Panc1 (cell line): ENCODE measurements around the gene CNKSR2. TPM values are rescaled to one million over a fixed set of nuclear protein-coding genes. Genes with fewer than 3 reads are reported as not detected.

Experiments used
- ATAC-seq: fragments of 200-7000 bp; cut with Tn5 transposase; 2 replicates; pipeline ENCODE4 v1.9.1; 2020; ENCODE audit warnings: mild to moderate bottlenecking, moderate library complexity
- BruUV-seq: library from RNA; stranded (reverse); fragments of 400-500 nt; replicated peaks from 2 replicates; lab custom pipeline; 2021; lab: Mats Ljungman, UMichigan
- CTCF ChIA-PET: fragments of 300-600 bp; sonication (Branson Sonifier 250); formaldehyde crosslinking; loops from one replicate; lab custom pipeline; 2022; ENCODE audit warnings: antibody characterized with exemption; lab: Charles Lee
- POLR2A ChIA-PET: fragments of 300-600 bp; sonication (Branson Sonifier 250); formaldehyde crosslinking; loops from one replicate; lab custom pipeline; 2022; ENCODE audit warnings: antibody characterized with exemption; lab: Charles Lee
- DNase-seq: peaks from one replicate; pipeline ENCODE4 v3.0.0-alpha.2; 2010; ENCODE audit warnings: low read depth, low spot score
- H3K27ac ChIP-seq: 2 replicates; pipeline ENCODE4 v1.5.1; 2011; ENCODE audit warnings: mild to moderate bottlenecking, low read length, inconsistent platforms
- H3K27me3 ChIP-seq: fragments of 200-500 bp; sonication (Bioruptor generic); 2 replicates; pipeline ENCODE4 v1.6.0; 2014; ENCODE audit warnings: low read length, inconsistent platforms; ENCODE audit not compliant: control insufficient read depth, insufficient read depth
- H3K36me3 ChIP-seq: fragments of 200-500 bp; sonication (Bioruptor generic); 2 replicates; pipeline ENCODE4 v1.5.1; 2014; ENCODE audit warnings: inconsistent platforms, mild to moderate bottlenecking, low read length, moderate library complexity; ENCODE audit not compliant: control insufficient read depth, insufficient read depth
- H3K4me1 ChIP-seq: 2 replicates; pipeline ENCODE4 v1.5.1; 2011; ENCODE audit warnings: inconsistent platforms, mild to moderate bottlenecking, low read length, moderate library complexity; ENCODE audit not compliant: control insufficient read depth, insufficient read depth
- H3K4me3 ChIP-seq, 2 experiments: 2 replicates each; pipeline ENCODE4 v1.5.1; 2011 to 2012; ENCODE audit warnings: low read depth in 2 of 2, low read length in 2 of 2, mild to moderate bottlenecking in 2 of 2, inconsistent platforms in 1 of 2, moderate library complexity in 1 of 2
- H3K9me3 ChIP-seq: fragments of 200-500 bp; sonication (Bioruptor generic); 2 replicates; pipeline ENCODE4 v1.5.1; 2014; ENCODE audit warnings: low read depth, mild to moderate bottlenecking, inconsistent platforms, low read length, moderate library complexity; ENCODE audit not compliant: control insufficient read depth, insufficient read depth
- POLR2AphosphoS5 ChIP-seq: IDR thresholded peaks from 2 replicates; pipeline ENCODE4 v1.6.1; 2012; ENCODE audit warnings: mild to moderate bottlenecking, low read depth, low read length, moderate library complexity
- SIN3A ChIP-seq: IDR thresholded peaks from 2 replicates; pipeline ENCODE4 v1.6.1; 2012; ENCODE audit warnings: low read depth, mild to moderate bottlenecking, low read length, moderate library complexity, borderline replicate concordance; ENCODE audit not compliant: insufficient read depth
- TCF7L2 ChIP-seq: IDR thresholded peaks from 2 replicates; pipeline ENCODE4 v1.6.1; 2011; ENCODE audit warnings: mild to moderate bottlenecking, low read depth, low read length, inconsistent platforms
- in situ Hi-C: cut with HindIII; loops from 2 replicates; pipeline ENCODE4 v1.10.0; 2016; ENCODE audit warnings: low sequenced_read_pairs, low pct_unique_long_range_greater_than_20kb
- intact Hi-C: fragments of 100-400 bp; cut with micrococcal nuclease; formaldehyde crosslinking; loops from one replicate; pipeline ENCODE4 v1.10.0; 2022; ENCODE audit not compliant: unreplicated experiment
- total RNA-seq: library from RNA; stranded (reverse); gene quantifications from one replicate; pipeline ENCODE4 v1.2.1, GENCODE V29; 2021; ENCODE audit not compliant: unreplicated experiment
- TF ChIP-seq, protein P1 (sequence below): fragments of 450-650 bp; IDR thresholded peaks from 2 replicates; pipeline ENCODE4 v1.5.1; 2017; ENCODE audit warnings: mild to moderate bottlenecking
- TF ChIP-seq, protein P2 (sequence below), 2 experiments: IDR thresholded peaks; 2 replicates each; pipeline ENCODE4 v1.6.1; 2011 to 2012; ENCODE audit warnings: low read depth in 2 of 2, control low read depth in 1 of 2, low read length in 1 of 2, mild to moderate bottlenecking in 1 of 2, moderate library complexity in 1 of 2; ENCODE audit not compliant: insufficient read depth in 1 of 2

The CNKSR2 gene
- total RNA-seq, 1 experiment from 2014 or later = not detected

DNA sequence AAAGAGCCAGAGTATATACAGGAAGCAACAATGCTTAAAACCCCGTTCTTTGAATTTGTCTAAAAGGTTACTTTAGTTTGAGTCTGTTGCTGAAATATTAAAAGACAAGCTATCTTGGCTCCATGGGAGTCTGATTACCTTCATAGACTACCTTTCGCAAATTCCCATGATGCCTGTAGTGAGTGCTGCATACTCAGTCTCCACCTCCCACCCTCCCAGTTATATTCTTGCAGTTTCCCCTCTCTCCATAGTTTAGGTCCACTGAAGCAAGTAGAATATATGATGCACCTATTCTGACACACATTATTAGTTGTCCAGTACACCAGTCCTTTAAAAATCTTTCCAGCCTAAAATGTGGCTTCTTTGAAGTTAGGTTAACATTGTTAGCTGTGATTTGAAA is 2.4 kb downstream of the CNKSR2 start:
- in situ Hi-C loops = no loop called here
- TF ChIP-seq TCF7L2 (no peak), POLR2AphosphoS5 (no peak), SIN3A (no peak)
- TF ChIP-seq, protein P1, sequence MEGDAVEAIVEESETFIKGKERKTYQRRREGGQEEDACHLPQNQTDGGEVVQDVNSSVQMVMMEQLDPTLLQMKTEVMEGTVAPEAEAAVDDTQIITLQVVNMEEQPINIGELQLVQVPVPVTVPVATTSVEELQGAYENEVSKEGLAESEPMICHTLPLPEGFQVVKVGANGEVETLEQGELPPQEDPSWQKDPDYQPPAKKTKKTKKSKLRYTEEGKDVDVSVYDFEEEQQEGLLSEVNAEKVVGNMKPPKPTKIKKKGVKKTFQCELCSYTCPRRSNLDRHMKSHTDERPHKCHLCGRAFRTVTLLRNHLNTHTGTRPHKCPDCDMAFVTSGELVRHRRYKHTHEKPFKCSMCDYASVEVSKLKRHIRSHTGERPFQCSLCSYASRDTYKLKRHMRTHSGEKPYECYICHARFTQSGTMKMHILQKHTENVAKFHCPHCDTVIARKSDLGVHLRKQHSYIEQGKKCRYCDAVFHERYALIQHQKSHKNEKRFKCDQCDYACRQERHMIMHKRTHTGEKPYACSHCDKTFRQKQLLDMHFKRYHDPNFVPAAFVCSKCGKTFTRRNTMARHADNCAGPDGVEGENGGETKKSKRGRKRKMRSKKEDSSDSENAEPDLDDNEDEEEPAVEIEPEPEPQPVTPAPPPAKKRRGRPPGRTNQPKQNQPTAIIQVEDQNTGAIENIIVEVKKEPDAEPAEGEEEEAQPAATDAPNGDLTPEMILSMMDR = no peak
- TF ChIP-seq, protein P2, sequence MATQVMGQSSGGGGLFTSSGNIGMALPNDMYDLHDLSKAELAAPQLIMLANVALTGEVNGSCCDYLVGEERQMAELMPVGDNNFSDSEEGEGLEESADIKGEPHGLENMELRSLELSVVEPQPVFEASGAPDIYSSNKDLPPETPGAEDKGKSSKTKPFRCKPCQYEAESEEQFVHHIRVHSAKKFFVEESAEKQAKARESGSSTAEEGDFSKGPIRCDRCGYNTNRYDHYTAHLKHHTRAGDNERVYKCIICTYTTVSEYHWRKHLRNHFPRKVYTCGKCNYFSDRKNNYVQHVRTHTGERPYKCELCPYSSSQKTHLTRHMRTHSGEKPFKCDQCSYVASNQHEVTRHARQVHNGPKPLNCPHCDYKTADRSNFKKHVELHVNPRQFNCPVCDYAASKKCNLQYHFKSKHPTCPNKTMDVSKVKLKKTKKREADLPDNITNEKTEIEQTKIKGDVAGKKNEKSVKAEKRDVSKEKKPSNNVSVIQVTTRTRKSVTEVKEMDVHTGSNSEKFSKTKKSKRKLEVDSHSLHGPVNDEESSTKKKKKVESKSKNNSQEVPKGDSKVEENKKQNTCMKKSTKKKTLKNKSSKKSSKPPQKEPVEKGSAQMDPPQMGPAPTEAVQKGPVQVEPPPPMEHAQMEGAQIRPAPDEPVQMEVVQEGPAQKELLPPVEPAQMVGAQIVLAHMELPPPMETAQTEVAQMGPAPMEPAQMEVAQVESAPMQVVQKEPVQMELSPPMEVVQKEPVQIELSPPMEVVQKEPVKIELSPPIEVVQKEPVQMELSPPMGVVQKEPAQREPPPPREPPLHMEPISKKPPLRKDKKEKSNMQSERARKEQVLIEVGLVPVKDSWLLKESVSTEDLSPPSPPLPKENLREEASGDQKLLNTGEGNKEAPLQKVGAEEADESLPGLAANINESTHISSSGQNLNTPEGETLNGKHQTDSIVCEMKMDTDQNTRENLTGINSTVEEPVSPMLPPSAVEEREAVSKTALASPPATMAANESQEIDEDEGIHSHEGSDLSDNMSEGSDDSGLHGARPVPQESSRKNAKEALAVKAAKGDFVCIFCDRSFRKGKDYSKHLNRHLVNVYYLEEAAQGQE (IDR thresholded peaks at IDR 0.05; ENCODE audit: insufficient read depth in 1 of 2, low read depth in 2 of 2, low read length in 1 of 2) = no peak
- BruUV-seq = no TSS peak
- Histone ChIP-seq H3K36me3 (no peaks in the 10 kb centered on the region), H3K4me3 (no peak overlapping the region), H3K4me1 (no peaks in the 10 kb centered on the region), H3K27me3 (no peaks in the 10 kb centered on the region), H3K27ac (no peak overlapping the region), H3K9me3 (no peaks in the 10 kb centered on the region)
- intact Hi-C loops = no loop called here
- no peak for DNase-seq
- ChIA-PET CTCF (no interaction called here), POLR2A (no interaction called here)
- ATAC-seq = no peak

DNA sequence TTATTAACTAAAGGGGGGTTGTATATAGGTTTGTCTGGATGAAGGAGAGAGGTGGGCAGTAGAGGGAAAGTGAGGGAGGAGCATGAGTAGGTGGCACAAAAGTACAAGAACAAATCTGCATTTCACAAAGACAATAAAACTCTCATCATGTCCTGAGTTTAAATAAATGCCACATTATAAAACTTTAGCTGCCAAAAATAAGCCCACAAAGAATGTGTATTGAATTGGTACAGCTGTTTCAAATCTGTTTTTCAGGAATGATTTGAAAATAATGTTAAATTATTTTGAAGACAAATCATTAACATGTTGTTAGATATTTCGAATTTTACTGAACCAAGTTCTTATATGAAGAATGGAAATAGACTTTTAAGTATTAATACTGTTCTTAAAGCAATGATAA is 5.8 kb downstream of the CNKSR2 start:
- BruUV-seq = no TSS peak
- in situ Hi-C loops (no loop called here), intact Hi-C loops (no loop called here)
- POLR2A ChIA-PET = no interaction called here
- Histone ChIP-seq H3K36me3 (no peaks in the 10 kb centered on the region), H3K4me1 (no peaks in the 10 kb centered on the region), H3K27me3 (no peaks in the 10 kb centered on the region), H3K4me3 (no peak overlapping the region), H3K27ac (no peak overlapping the region), H3K9me3 (no peaks in the 10 kb centered on the region)
- CTCF ChIA-PET = no interaction called here
- DNase-seq (no peak), ATAC-seq (no peak)
- TF ChIP-seq POLR2AphosphoS5 (no peak), TCF7L2 (no peak), SIN3A (no peak)
- TF ChIP-seq, protein P1 = no peak
- TF ChIP-seq, protein P2 (IDR thresholded peaks at IDR 0.05; ENCODE audit: insufficient read depth in 1 of 2, low read depth in 2 of 2, low read length in 1 of 2) = no peak
